ENCODE data around the gene AGAP1. TPM values are rescaled to one million over a fixed set of nuclear protein-coding genes. Genes with fewer than 3 reads are reported as not detected.

Gene AGAP1
- total and polyA plus RNA-seq, 9 donors: 5.7 to 32.2 (median 20.2) TPM

GRCh38 chr2:236025892-236026291 is 532.0 kb downstream of the AGAP1 start:
- Histone ChIP-seq H3K36me3 (no peaks in the 10 kb centered on the region), H3K4me1 (ENCODE audit: insufficient read depth) (no peaks in the 10 kb centered on the region), H3K27me3 (no peaks in the 10 kb centered on the region), H3K9me3 (no peaks in the 10 kb centered on the region), H3K4me3 (no peak overlapping the region), H3K27ac (no peak overlapping the region)
- no peak for TF ChIP-seq EP300 (IDR thresholded peaks at IDR 0.05)
- TF ChIP-seq CTCF (IDR thresholded peaks at IDR 0.05): no peak
- no peak for TF ChIP-seq POLR2A (IDR thresholded peaks at IDR 0.05)
- intact Hi-C loops (cut with DNase I): no loop called here
- WGBS, 3 donors: 88 to 92% (median 92%) methylated on average over 2 to 3 of the region's 3 CpGs
- DNase-seq: no peak

DNA sequence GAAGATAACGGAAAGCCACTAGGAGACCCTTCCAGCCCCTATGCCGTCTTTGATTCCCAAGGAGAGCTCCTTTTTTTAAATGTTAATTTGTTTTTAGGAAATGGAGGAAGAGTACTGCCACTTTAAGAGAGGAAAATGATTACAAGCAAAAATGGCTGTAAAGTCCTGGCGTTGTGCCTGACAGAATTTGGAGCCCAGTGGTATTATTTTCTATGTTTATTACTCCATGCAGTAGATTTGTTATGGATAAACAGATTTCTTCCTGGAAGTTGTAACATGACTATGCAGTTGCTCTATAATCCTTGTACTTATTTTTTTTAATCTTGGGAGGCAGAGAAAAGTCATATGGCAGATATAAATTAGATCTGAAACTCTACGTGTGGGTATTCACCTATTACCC is 533.0 kb downstream of the AGAP1 start:
- Histone ChIP-seq H3K27me3 (no peaks in the 10 kb centered on the region), H3K36me3 (no peaks in the 10 kb centered on the region), H3K4me1 (ENCODE audit: insufficient read depth) (no peaks in the 10 kb centered on the region), H3K27ac (no peak overlapping the region), H3K9me3 (no peaks in the 10 kb centered on the region), H3K4me3 (no peak overlapping the region)
- intact Hi-C loops (cut with DNase I): no loop called here
- no peak for DNase-seq
- 56 to 64% (median 64%) methylated on average over 4 of the region's 4 CpGs for WGBS, 3 donors
- TF ChIP-seq POLR2A (IDR thresholded peaks at IDR 0.05) (no peak), EP300 (IDR thresholded peaks at IDR 0.05) (no peak), CTCF (IDR thresholded peaks at IDR 0.05) (no peak)

- no peaks in the 10 kb centered on the region for H3K36me3 ChIP-seq
- no peaks in the 10 kb centered on the region for H3K9me3 ChIP-seq
- no peak for DNase-seq
- H3K4me1 ChIP-seq (ENCODE audit: insufficient read depth): no peaks in the 10 kb centered on the region
- no peaks in the 10 kb centered on the region for H3K27me3 ChIP-seq
- H3K4me3 ChIP-seq: no peak overlapping the region
- WGBS, 3 donors: 90 to 94% (median 93%) methylated on average over 4 of the region's 4 CpGs
- intact Hi-C loops (cut with DNase I): no loop called here
- TF ChIP-seq CTCF (IDR thresholded peaks at IDR 0.05) (no peak), EP300 (IDR thresholded peaks at IDR 0.05) (no peak), POLR2A (IDR thresholded peaks at IDR 0.05) (no peak)
- no peak overlapping the region for H3K27ac ChIP-seq
Observed at GRCh38 chr2:236028066-236028465, 534.2 kb downstream of the AGAP1 start.

DNA sequence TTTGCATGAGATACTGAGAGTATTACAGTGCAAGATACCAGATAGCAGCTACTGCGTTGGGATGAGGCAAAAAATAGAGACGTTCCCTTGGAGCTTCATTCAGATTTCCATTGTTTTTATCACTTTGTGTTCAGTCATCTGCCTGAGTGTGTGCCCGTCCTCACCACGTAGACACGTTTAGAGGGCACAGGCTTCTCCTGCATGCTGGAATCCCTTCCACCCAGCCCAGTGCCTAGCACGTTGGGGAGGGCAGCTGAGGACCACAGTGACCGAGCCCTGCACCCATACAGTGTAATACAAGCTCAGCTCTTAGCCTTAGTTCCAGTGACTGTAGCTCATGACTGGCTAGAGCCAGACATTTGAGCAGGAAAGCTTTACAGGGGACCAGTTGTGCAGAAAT is 539.6 kb downstream of the AGAP1 start:
- TF ChIP-seq CTCF (IDR thresholded peaks at IDR 0.05): no peak
- TF ChIP-seq EP300 (IDR thresholded peaks at IDR 0.05): no peak
- TF ChIP-seq POLR2A (IDR thresholded peaks at IDR 0.05): no peak
- Histone ChIP-seq H3K27me3 (no peaks in the 10 kb centered on the region), H3K4me1 (ENCODE audit: insufficient read depth) (no peaks in the 10 kb centered on the region), H3K9me3 (no peaks in the 10 kb centered on the region), H3K36me3 (no peaks in the 10 kb centered on the region), H3K4me3 (no peak overlapping the region), H3K27ac (no peak overlapping the region)
- intact Hi-C loops (cut with DNase I): no loop called here
- no peak for DNase-seq
- WGBS, 3 donors: 88 to 91% (median 90%) methylated on average over 7 of the region's 7 CpGs

DNA sequence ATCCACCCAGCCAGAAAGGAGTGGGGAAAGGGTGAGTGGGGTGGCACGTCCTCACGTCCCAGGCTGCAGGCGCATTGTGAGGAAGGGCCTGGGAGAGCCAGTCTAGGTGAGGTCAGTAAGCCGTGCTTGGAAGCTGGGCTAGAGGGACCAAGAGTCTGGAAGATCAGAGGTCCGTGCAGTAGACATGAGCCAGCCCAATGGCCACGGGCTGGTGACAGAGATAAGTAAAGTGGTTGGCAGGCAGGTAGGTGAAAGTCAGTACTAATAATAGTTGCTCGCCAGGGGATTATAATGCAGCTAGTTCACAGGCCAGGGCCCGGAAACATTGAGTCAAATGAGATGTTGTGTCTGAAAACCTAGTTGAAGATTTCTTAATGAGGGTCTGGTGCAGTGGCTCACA is 541.1 kb downstream of the AGAP1 start:
- Histone ChIP-seq H3K27me3 (no peaks in the 10 kb centered on the region), H3K4me1 (ENCODE audit: insufficient read depth) (no peaks in the 10 kb centered on the region), H3K9me3 (no peaks in the 10 kb centered on the region), H3K27ac (no peak overlapping the region), H3K4me3 (no peak overlapping the region), H3K36me3 (no peaks in the 10 kb centered on the region)
- 83 to 89% (median 83%) methylated on average over 8 of the region's 8 CpGs for WGBS, 3 donors
- intact Hi-C loops (cut with DNase I): no loop called here
- TF ChIP-seq POLR2A (IDR thresholded peaks at IDR 0.05) (no peak), CTCF (IDR thresholded peaks at IDR 0.05) (no peak), EP300 (IDR thresholded peaks at IDR 0.05) (no peak)
- no peak for DNase-seq
